ENCODE results near the gene C9orf72.

GRCh38 chr9:27529316-27530278 lies 43.7 kb downstream of the C9orf72 start, which contains the start of gene MOB3B:
- peak; percentile 67 for TF ChIP-seq CTCF (IDR thresholded peaks at IDR 0.05; ENCODE audit: insufficient read depth, low read length, poor library complexity, severe bottlenecking)
- no peak for TF ChIP-seq EZH2phosphoT487 (conservative IDR thresholded peaks at IDR 0.05; ENCODE audit: low read length)
